Frontal cortex (tissue), 4 donors: ENCODE measurements around the gene LIPG. TPM values are rescaled to one million over a fixed set of nuclear protein-coding genes. Genes with fewer than 3 reads are reported as not detected.
A peak's percentile ranks its signal among the peaks of the same experiment; 100 is the strongest.
"Not testable (repeated sequence)": the region's sequence is repeated elsewhere in the genome, so short reads cannot be mapped to it uniquely, and the experiment has no call there.

Experiments used
- DNase-seq, 2 donors: peaks; one replicate each; pipeline ENCODE4 v3.0.0; 2012; ENCODE audit warnings: low spot score in 2 of 2
- FAIRE-seq: peaks from 2 replicates; lab custom pipeline; 2012; peaks lifted over from hg19 to GRCh38; lab: Jason Lieb, UNC
- total RNA-seq: library from RNA; depleted of rRNA; stranded (reverse); fragments of >200 nt; gene quantifications from one replicate; pipeline ENCODE4 v1.2.3, GENCODE V29; 2014
- donor health status: control.
- donor health status: control.
- donor health status: control.

The LIPG gene
- total RNA-seq, 1 donor from 2014 or later: 10.2 TPM

GRCh38 chr18:49569724-49570123 is 7.9 kb downstream of the LIPG start:
- DNase-seq (no peak), FAIRE-seq (no peak)

GRCh38 chr18:49570836-49571235 is 9.0 kb downstream of the LIPG start:
- no peak for DNase-seq
- no peak for FAIRE-seq

GRCh38 chr18:49572611-49573345 is 10.9 kb downstream of the LIPG start:
- peak; percentile 28 to 37 for DNase-seq
- FAIRE-seq: no peak

- FAIRE-seq: no peak
- no peak for DNase-seq
Observed at GRCh38 chr18:49573835-49574234, 12.0 kb downstream of the LIPG start.

- FAIRE-seq, DNase-seq: not testable (repeated sequence)
Observed at GRCh38 chr18:49579041-49579440, 17.2 kb downstream of the LIPG start.

- not testable (repeated sequence) for DNase-seq, FAIRE-seq
Observed at GRCh38 chr18:49579583-49579982, 17.7 kb downstream of the LIPG start.

- no peak for FAIRE-seq
- no peak for DNase-seq
Observed at GRCh38 chr18:49580279-49580678, 18.4 kb downstream of the LIPG start.

- DNase-seq (no peak), FAIRE-seq (no peak)
Observed at GRCh38 chr18:49581371-49581770, 19.5 kb downstream of the LIPG start.

GRCh38 chr18:49582579-49582978 is 20.7 kb downstream of the LIPG start:
- DNase-seq: no peak
- no peak for FAIRE-seq

GRCh38 chr18:49584394-49584793 is 22.5 kb downstream of the LIPG start:
- FAIRE-seq (no peak), DNase-seq (no peak)

- FAIRE-seq, DNase-seq: not testable (repeated sequence)
Observed at GRCh38 chr18:49584951-49585350, 23.1 kb downstream of the LIPG start.

- FAIRE-seq: no peak
Observed at GRCh38 chr18:49585781-49586663, 24.2 kb downstream of the LIPG start.

GRCh38 chr18:49588171-49588570 is 26.3 kb downstream of the LIPG start:
- no peak for DNase-seq

More at GRCh38 chr18:49585781-49586663, 24.2 kb downstream of the LIPG start:
- DNase-seq: no peak

GRCh38 chr18:49588971-49589370 is 27.1 kb downstream of the LIPG start:
- no peak for FAIRE-seq
- DNase-seq: no peak

More at GRCh38 chr18:49588171-49588570, 26.3 kb downstream of the LIPG start:
- FAIRE-seq: no peak

GRCh38 chr18:49590608-49591007 is 28.8 kb downstream of the LIPG start:
- FAIRE-seq: no peak
- no peak for DNase-seq

GRCh38 chr18:49591271-49591670 is 29.4 kb downstream of the LIPG start:
- FAIRE-seq (no peak), DNase-seq (no peak)

- no peak for FAIRE-seq
- DNase-seq: no peak
Observed at GRCh38 chr18:49591775-49592174, 29.9 kb downstream of the LIPG start.

- no peak for FAIRE-seq
Observed at GRCh38 chr18:49596687-49597086, 34.8 kb downstream of the LIPG start.

GRCh38 chr18:49597157-49597931 is 35.5 kb downstream of the LIPG start:
- FAIRE-seq (no peak), DNase-seq (no peak)

More at GRCh38 chr18:49596687-49597086, 34.8 kb downstream of the LIPG start:
- no peak for DNase-seq

GRCh38 chr18:49601211-49601610 is 39.4 kb downstream of the LIPG start:
- DNase-seq: no peak
- FAIRE-seq: no peak
